ENCODE measurements around the gene CYBC1. TPM values are rescaled to one million over a fixed set of nuclear protein-coding genes. Genes with fewer than 3 reads are reported as not detected.

CYBC1 gene
- total and polyA plus RNA-seq, 9 of the 15 experiments (the other 6 are each of a cell fraction or from before 2014, with no cell fraction given), result 1.3 to 71.8 (median 49.9) TPM

GRCh38 chr17:82493226-82493781 lies 42.8 kb upstream of the CYBC1 start:
- Histone ChIP-seq H3K4me1 (replicated peaks in 1 of 2; ENCODE audit: control insufficient read depth in 2 of 2, insufficient read depth in 2 of 2, low read length in 2 of 2) (peaks cover 5 to 52% of the 10 kb centered on the region in 2 experiments; a peak in 4 of 5 replicates), H3K9ac (ENCODE audit: insufficient read depth in 1 of 2, low read depth in 2 of 2, low read length in 2 of 2) (peak overlapping the region in 1 of 2 experiments; percentile 3; a peak in 1 of 4 replicates), H3K27me3 (ENCODE audit: control insufficient read depth in 2 of 2, insufficient read depth in 2 of 2, low read length in 2 of 2) (no peaks in the 10 kb centered on the region), H3K4me2 (ENCODE audit: insufficient read depth, low read length) (no peak overlapping the region), H3K9me3 (replicated peaks; ENCODE audit: control insufficient read depth, insufficient read depth, low read depth, low read length) (no peaks in the 10 kb centered on the region; the same call in 1 of the 2 replicates), H3K4me3 (no peak overlapping the region), H4K20me1 (replicated peaks; ENCODE audit: control insufficient read depth, insufficient read depth, low read length) (0 out of 2 replicates have a peak, but pooled peaks cover 6% of the 10 kb centered on the region), H3K27ac (ENCODE audit: extremely low read depth, low read depth, low read length) (no peak overlapping the region), H3K36me3 (ENCODE audit: control insufficient read depth, insufficient read depth, low read length) (peaks cover 9% of the 10 kb centered on the region; the same call in 1 of the 3 replicates), H3K79me2 (ENCODE audit: control insufficient read depth, insufficient read depth, low read length) (no peaks in the 10 kb centered on the region), H3K9me1 (ENCODE audit: control insufficient read depth, insufficient read depth, low read length) (peaks cover 3% of the 10 kb centered on the region), H2AFZ (ENCODE audit: low read depth, low read length) (no peak overlapping the region)
- POLR2A ChIA-PET, result interaction anchor here (1.0 to 1.4 kb wide), 2 partner anchors 10 to 16 kb away, joined by 3 to 4 read pairs; no protein-coding TSS in a partner anchor
- FAIRE-seq, result no peak
- no peak for DNase-seq (ENCODE audit: extremely low read depth in 1 of 4, low spot score in 3 of 4)
- TF ChIP-seq PRPF4 (IDR thresholded peaks at IDR 0.05; ENCODE audit: insufficient read depth, low read depth, low read length, poor library complexity, severe bottlenecking) (no peak), ZNF518B (CRISPR knock-in tag; IDR thresholded peaks at IDR 0.05) (no peak), ETS2 (tag; IDR thresholded peaks at IDR 0.05; ENCODE audit: borderline replicate concordance, poor library complexity, severe bottlenecking) (no peak), ZNF311 (CRISPR knock-in tag; IDR thresholded peaks at IDR 0.05) (no peak), KLF6 (CRISPR knock-in tag; IDR thresholded peaks at IDR 0.05; ENCODE audit: borderline replicate concordance) (no peak)
- 45% methylated on average over 10 of the region's 12 CpGs for WGBS (ENCODE audit: insufficient coverage, low coverage, missing lambda C conversion rate)
- intact Hi-C loops (cut with micrococcal nuclease), result loop anchor here (5.0 to 10.0 kb wide), 3 partner anchors 36 to 139 kb away; partner anchors contain the start of genes NARF and TEX19
- no TSS peak for BruUV-seq (replicated peaks)
- CTCF ChIA-PET (ENCODE audit: low intra/inter-chr PET ratio), result interaction anchor here (1.8 kb wide), 1 partner anchor 58 kb away, joined by 5 read pairs; no protein-coding TSS in a partner anchor
- in situ Hi-C loops (cut with MboI), result no loop called here
- no peak for ATAC-seq

Measured in K562 (cell line).